Stimulated activated CD4-positive, alpha-beta T cell treated with anti-CD3 and anti-CD28 coated beads, Interleukin-12 subunit alpha, Interleukin-12 subunit beta, amount 100 ng/mL, for 48 hours (primary cell): Measurements from ENCODE around the gene PIEZO2.
"Not testable (repeated sequence)": the region's sequence is repeated elsewhere in the genome, so short reads cannot be mapped to it uniquely, and the experiment has no call there.

Source experiments
- DNase-seq, 3 donors: peaks; one replicate each; pipeline ENCODE4 v3.0.0-alpha.2; 2020; ENCODE audit warnings: low read depth in 2 of 3, low spot score in 1 of 3

Gene PIEZO2

GRCh38 chr18:11150271-11150615 is 874 bp upstream of the PIEZO2 start:
- DNase-seq, result no peak

GRCh38 chr18:11148680-11149440 is 509 bp downstream of the PIEZO2 start:
- no peak for DNase-seq

DNA sequence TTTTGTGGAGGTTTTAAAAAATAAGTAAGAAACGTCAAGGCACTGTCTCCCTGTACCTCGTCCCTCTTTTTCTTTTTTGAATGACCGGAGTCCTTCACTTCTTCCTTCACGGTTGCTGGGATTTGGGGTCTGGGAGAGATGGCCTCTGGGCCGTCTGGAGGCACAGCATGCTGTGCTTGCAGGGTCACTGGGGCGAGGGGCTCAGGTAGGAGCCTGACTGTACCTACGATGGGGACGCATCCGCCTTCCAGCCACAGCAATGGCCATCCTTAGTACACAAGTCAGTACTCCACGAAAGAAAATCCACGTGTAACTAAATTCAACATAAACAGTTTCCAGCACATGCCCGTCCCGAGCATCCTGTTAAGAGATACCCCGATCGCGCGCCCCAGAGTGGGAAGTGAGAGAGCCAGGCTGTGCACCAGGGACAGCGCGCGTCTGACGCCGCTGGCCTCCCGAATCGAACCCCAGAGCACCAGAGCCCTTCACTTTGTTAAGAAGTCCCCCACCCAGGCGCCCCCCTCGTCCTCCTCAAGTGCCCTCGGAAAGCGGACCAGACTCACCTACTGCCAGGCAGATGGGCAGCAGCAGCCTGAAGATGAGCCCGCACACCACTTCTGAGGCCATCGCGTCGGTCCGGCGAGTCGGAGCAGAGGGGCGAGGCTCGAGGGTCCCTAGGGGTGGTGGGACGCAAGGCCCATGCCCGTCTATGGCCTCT is 1.2 kb downstream of the PIEZO2 start:
- DNase-seq, result no peak

DNA sequence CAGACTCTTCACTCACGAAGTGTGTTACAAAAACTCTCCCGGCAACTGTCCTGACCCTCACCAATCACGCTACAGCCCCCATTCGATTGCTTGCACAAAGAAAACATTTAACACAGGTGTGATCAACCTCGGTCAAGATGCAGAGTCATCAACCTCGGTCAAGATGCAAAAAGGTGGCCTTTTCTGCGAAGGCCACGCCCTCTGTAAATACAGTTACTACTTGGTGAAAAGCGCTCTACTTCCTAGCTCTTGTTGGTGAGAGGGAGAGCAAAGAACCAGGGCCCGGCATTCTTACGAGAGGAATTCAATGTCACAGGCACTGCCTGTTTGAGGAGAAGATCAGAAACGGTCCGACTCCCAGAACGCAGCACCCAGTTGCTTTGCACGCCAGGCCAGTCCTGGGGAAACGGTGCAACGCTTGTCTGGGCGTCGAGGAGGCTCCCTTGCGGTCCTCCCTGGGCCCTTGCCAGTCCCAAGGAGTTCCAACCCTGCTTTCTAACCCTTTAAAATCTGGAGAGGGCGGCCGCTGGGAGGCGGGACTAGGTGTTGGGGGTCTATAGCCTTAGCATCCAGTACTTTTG is 1.9 kb downstream of the PIEZO2 start:
- no peak for DNase-seq

- no peak for DNase-seq
Observed at GRCh38 chr18:11146947-11147345, 2.4 kb downstream of the PIEZO2 start.

- DNase-seq, result no peak
Observed at GRCh38 chr18:11146238-11146946, 3.0 kb downstream of the PIEZO2 start.

DNA sequence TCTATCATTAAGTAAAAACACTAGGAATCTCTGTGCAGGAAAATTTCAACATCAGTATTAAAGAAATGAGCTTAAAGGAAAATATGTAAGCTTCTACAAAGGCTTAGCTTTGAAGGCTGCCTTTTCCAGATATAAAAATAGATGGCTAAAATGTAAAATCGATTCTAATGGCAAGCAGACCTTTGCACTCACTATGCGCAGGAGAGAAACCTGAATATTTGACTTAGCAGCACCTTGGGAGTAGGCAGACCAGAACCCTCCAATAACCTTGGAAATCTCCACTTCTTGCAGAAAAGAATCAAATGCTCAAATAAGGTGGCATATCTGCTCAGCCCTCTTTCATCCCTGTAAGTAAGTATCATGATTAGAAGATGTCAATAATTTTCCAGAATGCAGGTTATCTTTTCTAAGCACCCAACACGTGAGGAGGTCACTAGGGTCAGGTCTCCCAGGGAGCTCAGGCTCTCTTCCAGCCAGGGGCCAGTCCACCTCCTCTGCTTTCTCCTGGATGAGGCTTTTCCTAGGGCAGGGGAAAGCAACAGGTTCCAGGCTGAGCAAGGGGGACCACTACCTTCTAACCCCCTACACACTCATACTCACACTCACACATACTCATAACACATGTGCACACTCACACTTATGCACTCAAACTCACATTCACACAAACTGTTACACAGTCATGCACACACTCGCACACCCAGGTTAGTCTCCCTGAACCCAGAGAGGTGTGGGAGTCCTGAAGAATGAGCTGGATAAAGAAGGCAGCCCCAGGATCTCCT is 3.8 kb downstream of the PIEZO2 start:
- DNase-seq, result no peak

- no peak for DNase-seq
Observed at GRCh38 chr18:11137400-11137799, 12.0 kb downstream of the PIEZO2 start.

GRCh38 chr18:11136241-11136640 is 13.1 kb downstream of the PIEZO2 start:
- no peak for DNase-seq

- no peak for DNase-seq
Observed at GRCh38 chr18:11134940-11135339, 14.4 kb downstream of the PIEZO2 start.

- DNase-seq, result not testable (repeated sequence)
Observed at GRCh38 chr18:11129059-11129458, 20.3 kb downstream of the PIEZO2 start.

DNA sequence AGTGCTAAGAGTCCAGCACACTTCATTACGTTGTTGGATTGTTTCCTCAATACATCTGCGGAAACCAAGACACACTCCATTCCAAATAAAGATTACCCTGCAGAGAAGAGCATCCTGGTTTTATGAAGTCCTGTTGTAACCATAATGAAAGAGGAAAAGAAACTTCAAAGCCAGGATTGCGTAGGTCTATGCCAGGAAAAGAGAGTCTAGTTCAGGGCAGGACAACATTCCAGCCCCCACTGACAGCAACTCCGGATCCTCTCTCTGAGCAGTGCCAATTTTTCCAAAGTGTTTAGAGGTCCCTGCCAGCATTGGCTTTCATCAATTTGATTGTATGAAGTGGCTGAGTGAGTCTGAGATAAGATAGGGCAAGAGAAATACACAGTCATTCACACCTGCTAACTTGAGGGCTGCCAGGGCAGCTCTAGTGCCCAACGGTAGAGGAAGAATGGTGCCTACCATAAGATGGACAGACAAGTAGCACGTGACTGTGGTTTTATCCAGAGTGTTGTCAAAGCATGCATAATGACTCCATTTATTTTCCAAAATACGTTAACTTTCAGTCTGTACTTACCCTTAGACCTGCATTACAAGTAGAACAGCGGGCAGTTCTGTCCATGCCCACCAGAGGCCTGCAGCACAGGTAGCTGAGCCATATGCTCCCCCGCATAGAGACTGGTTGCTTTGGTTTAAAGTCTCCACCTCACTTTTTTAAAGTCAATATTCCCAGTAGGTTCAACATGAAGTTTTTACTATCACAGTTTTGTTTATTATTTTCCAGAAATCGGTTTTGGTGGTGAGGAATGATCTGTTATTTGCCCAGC is 23.7 kb downstream of the PIEZO2 start:
- no peak for DNase-seq

DNA sequence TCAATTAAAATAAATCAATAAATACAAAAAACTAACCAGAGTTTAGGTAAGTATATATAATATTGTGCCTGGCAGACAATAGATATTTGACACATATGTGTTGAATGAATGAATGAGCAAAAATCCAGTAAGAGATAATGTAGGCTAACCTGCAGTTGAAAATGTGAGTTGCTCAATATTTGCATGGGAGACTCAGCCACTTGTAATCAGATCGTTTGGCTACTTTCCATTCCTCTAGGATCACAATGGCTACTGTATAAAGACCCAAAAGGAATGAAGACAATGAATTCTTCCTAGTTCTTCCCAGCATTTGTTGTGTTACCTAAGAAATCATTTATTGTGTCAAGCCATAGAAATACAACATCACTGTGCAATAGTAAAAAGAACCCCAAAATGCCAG is 25.3 kb downstream of the PIEZO2 start:
- no peak for DNase-seq

GRCh38 chr18:11121443-11121849 is 27.9 kb downstream of the PIEZO2 start:
- no peak for DNase-seq

DNA sequence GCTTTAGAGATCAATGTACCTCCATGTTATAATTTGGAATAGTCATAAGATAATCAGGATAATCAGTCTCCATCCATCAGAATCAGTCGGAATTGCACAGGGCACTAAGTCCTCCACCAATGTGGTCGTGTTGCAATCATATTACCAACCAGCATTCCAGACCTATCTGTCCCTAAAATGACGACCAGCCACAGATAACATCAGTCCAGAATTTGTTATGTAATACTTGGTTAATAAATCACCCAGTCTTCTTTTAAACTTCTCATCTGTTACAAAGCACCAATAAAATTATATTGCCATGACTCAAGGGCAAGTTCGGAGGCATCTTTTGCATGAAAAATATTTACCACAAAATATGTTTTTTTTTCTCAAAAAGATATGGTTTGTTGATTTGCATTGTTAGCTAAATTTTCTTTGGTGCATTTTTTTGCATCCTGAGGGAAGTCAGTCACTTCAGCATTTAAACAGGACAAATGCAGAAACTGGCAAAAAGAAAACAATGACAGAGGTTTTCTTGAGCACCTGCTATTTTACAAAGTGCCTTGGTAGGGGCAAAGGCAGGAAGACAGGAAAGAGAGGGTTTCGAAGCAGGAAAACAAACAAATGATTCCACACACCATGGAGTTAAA is 29.3 kb downstream of the PIEZO2 start:
- DNase-seq, result no peak

DNA sequence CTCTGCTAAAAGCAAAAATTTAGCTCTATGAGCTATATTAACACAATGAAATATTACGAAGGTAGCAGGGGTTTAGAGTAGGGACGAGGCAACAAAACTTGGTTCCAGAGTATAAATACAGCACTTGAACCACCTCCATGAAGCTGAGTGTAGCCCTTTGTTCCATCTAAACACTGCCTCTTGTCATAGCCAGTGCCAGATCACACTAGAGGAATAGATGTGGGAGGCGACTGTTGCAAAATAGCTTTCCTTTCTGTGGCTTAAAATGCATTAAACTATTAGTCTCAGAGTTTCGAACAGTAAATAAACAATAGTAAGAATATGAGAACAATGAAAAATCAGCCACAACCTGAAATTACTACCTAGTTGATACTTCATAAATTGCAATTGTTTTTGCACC is 29.8 kb downstream of the PIEZO2 start:
- DNase-seq, result no peak

GRCh38 chr18:11118051-11118766 is 31.2 kb downstream of the PIEZO2 start:
- no peak for DNase-seq

- no peak for DNase-seq
Observed at GRCh38 chr18:11115276-11115675, 34.1 kb downstream of the PIEZO2 start.

DNA sequence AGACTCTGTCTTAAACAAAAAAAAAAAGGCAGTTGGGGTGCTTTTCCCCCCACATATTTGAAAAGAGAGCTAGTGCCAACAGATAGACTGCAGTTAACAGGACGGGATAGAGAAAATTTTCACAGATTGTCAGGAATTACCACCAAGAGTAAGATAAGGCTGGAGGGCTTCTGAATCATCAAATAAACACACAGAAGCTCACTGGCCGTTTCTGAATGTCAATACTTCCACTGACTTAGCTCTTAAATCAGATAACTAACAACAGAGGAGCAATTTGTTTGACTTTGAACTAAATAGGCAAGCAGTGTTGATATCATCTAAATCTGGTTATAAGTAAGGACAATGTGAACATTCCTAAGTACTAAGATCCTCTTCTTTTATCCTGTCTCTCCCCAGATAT is 34.7 kb downstream of the PIEZO2 start:
- no peak for DNase-seq
